ENCODE data around the gene WASHC1.
"Not testable (repeated sequence)": the region's sequence is repeated elsewhere in the genome, so short reads cannot be mapped to it uniquely, and the experiment has no call there.

WASHC1 gene

GRCh38 chr9:14129-14809 lies 15.0 kb downstream of the WASHC1 start:
- not testable (repeated sequence) for DNase-seq

- not testable (repeated sequence) for DNase-seq
Measured at GRCh38 chr9:11206-11605, 18.1 kb downstream of the WASHC1 start.

GRCh38 chr9:10653-11053 lies 18.6 kb downstream of the WASHC1 start:
- not testable (repeated sequence) for DNase-seq

- not testable (repeated sequence) for DNase-seq
Measured at GRCh38 chr9:10207-10606, 19.0 kb downstream of the WASHC1 start.
